Adrenal gland (tissue), 5 donors: ENCODE data around the gene PRAMEF18.
"Not testable (repeated sequence)": the region's sequence is repeated elsewhere in the genome, so short reads cannot be mapped to it uniquely, and the experiment has no call there.

Source experiments
- CTCF ChIP-seq, 6 experiments: fragments of 450-650 bp in 4 of 6; fragments of 200-600 bp in 2 of 6; sonication (generic) in 1 of 6; IDR thresholded peaks; 1 replicate in 5 of 6; 2 replicates in 1 of 6; pipeline versions ENCODE4 v1.5.1 to v1.8.0; 2016 to 2021; ENCODE audit warnings: antibody characterized with exemption in 6 of 6, mild to moderate bottlenecking in 2 of 6, moderate library complexity in 1 of 6
- POLR2A ChIP-seq, 2 donors: fragments of 450-650 bp; IDR thresholded peaks; one replicate each; pipeline ENCODE4 v1.6.1; 2017; ENCODE audit warnings: antibody characterized with exemption in 2 of 2, mild to moderate bottlenecking in 2 of 2, moderate library complexity in 1 of 2
- donor health status: DM: no; HTN: no; CAD: no.

GRCh38 chr1:13237572-13237971, 11.6 kb upstream of the PRAMEF18 start:
- not testable (repeated sequence) for TF ChIP-seq CTCF, POLR2A (IDR thresholded peaks at IDR 0.05)
